Measurements from ENCODE around the gene DNAH2.

DNAH2 gene

GRCh38 chr17:7714721-7715594, 2.6 kb upstream of the DNAH2 start:
- H3K4me3 ChIP-seq (ENCODE audit: low read depth, low read length) = no peak overlapping the region
- no peak for TF ChIP-seq CTCF (IDR thresholded peaks at IDR 0.05; ENCODE audit: low read depth, low read length)

- peak overlapping the region; percentile 66 for H3K4me3 ChIP-seq (ENCODE audit: low read depth, low read length)
- TF ChIP-seq CTCF (IDR thresholded peaks at IDR 0.05; ENCODE audit: low read depth, low read length) = no peak
These were observed 1.3 kb upstream of the DNAH2 start for GRCh38 chr17:7715936-7716886.

GRCh38 chr17:7717756-7718350, 309 bp downstream of the DNAH2 start:
- H3K4me3 ChIP-seq (ENCODE audit: low read depth, low read length) = peak overlapping the region; percentile 66
- TF ChIP-seq CTCF (IDR thresholded peaks at IDR 0.05; ENCODE audit: low read depth, low read length) = no peak

GRCh38 chr17:7719661-7720060, 2.1 kb downstream of the DNAH2 start:
- no peak overlapping the region for H3K4me3 ChIP-seq (ENCODE audit: low read depth, low read length)
- no peak for TF ChIP-seq CTCF (IDR thresholded peaks at IDR 0.05; ENCODE audit: low read depth, low read length)

GRCh38 chr17:7720125-7720524, 2.6 kb downstream of the DNAH2 start:
- no peak overlapping the region for H3K4me3 ChIP-seq (ENCODE audit: low read depth, low read length)
- no peak for TF ChIP-seq CTCF (IDR thresholded peaks at IDR 0.05; ENCODE audit: low read depth, low read length)

- TF ChIP-seq CTCF (IDR thresholded peaks at IDR 0.05; ENCODE audit: low read depth, low read length) = no peak
- H3K4me3 ChIP-seq (ENCODE audit: low read depth, low read length) = no peak overlapping the region
These were observed 4.1 kb downstream of the DNAH2 start for GRCh38 chr17:7721612-7722011.
